GM23338 (cell line): Measurements from ENCODE around the gene GPR153. TPM values are rescaled to one million over a fixed set of nuclear protein-coding genes. Genes with fewer than 3 reads are reported as not detected.

Experiments
- ATAC-seq: fragments of 200-7000 bp; cut with Tn5 transposase; 3 replicates; pipeline ENCODE4 v1.9.1; 2020
- DNase-seq: peaks from one replicate; pipeline ENCODE4 v3.0.0-alpha.2; 2015; ENCODE audit warnings: low spot score
- H2AFZ ChIP-seq: fragments of 200-600 bp; sonication (generic); 2 replicates; pipeline ENCODE4 v1.8.0; 2016; ENCODE audit warnings: antibody characterized with exemption, mild to moderate bottlenecking, moderate library complexity
- H3F3A ChIP-seq: fragments of 200-600 bp; sonication (generic); replicated peaks from 2 replicates; pipeline ENCODE4 v1.8.0; 2017; ENCODE audit warnings: antibody characterized with exemption, mixed run types, low read depth
- H3K27ac ChIP-seq: fragments of 200-600 bp; sonication (generic); 2 replicates; pipeline ENCODE4 v1.6.1; 2016; ENCODE audit warnings: low read depth
- H3K27me3 ChIP-seq: fragments of 200-600 bp; sonication (generic); 2 replicates; pipeline ENCODE4 v1.8.0; 2016; ENCODE audit warnings: mild to moderate bottlenecking, mixed run types, moderate library complexity; ENCODE audit not compliant: insufficient read depth
- H3K36me3 ChIP-seq: fragments of 200-600 bp; sonication (generic); 2 replicates; pipeline ENCODE4 v1.8.0; 2016; ENCODE audit warnings: mild to moderate bottlenecking; ENCODE audit not compliant: insufficient read depth
- H3K4me1 ChIP-seq: fragments of 200-600 bp; sonication (generic); 2 replicates; pipeline ENCODE4 v1.8.0; 2016; ENCODE audit warnings: mild to moderate bottlenecking, moderate library complexity; ENCODE audit not compliant: insufficient read depth
- H3K4me2 ChIP-seq: fragments of 200-600 bp; sonication (generic); 2 replicates; pipeline ENCODE4 v1.7.1; 2017; ENCODE audit warnings: mixed run types
- H3K4me3 ChIP-seq: fragments of 200-600 bp; sonication (generic); 2 replicates; pipeline ENCODE4 v1.6.1; 2016; ENCODE audit warnings: mixed run types
- H3K79me2 ChIP-seq: fragments of 200-600 bp; sonication (generic); replicated peaks from 2 replicates; pipeline ENCODE4 v1.8.0; 2017; ENCODE audit warnings: mild to moderate bottlenecking; ENCODE audit not compliant: insufficient read depth
- H3K9me2 ChIP-seq: fragments of 200-600 bp; sonication (generic); 2 replicates; pipeline ENCODE4 v1.8.0; 2017; ENCODE audit not compliant: insufficient read depth
- H4K20me1 ChIP-seq: fragments of 200-600 bp; sonication (generic); replicated peaks from 2 replicates; pipeline ENCODE4 v1.8.0; 2017; ENCODE audit warnings: mild to moderate bottlenecking; ENCODE audit not compliant: insufficient read depth
- H3K27ac Mint-ChIP-seq: 2 replicates; pipeline ENCODE4 v1.8.0; 2020; ENCODE audit warnings: inconsistent platforms, mild to moderate bottlenecking, moderate library complexity, mixed read lengths
- H3K27me3 Mint-ChIP-seq: 3 replicates; pipeline ENCODE4 v1.8.0; 2022; ENCODE audit warnings: low read depth, mild to moderate bottlenecking, moderate library complexity, mixed read lengths, inconsistent platforms; ENCODE audit not compliant: insufficient read depth, poor library complexity
- H3K36me3 Mint-ChIP-seq: 3 replicates; pipeline ENCODE4 v1.8.0; 2021; ENCODE audit warnings: low read depth, mild to moderate bottlenecking, inconsistent platforms, moderate library complexity, mixed read lengths
- H3K4me1 Mint-ChIP-seq: 3 replicates; pipeline ENCODE4 v1.8.0; 2020; ENCODE audit warnings: mild to moderate bottlenecking, inconsistent platforms, mixed read lengths
- H3K4me3 Mint-ChIP-seq: 3 replicates; pipeline ENCODE4 v1.8.0; 2021; ENCODE audit warnings: moderate library complexity, mild to moderate bottlenecking, inconsistent platforms, mixed read lengths
- H3K9me3 Mint-ChIP-seq: 3 replicates; pipeline ENCODE4 v1.8.0; 2020; ENCODE audit warnings: moderate library complexity, mild to moderate bottlenecking, inconsistent platforms, mixed read lengths
- CREB1 ChIP-seq: fragments of 250-450 bp; sonication (Bioruptor Pico); IDR thresholded peaks from 2 replicates; pipeline ENCODE4 v1.5.0; 2020; ENCODE audit warnings: low read depth, mild to moderate bottlenecking, moderate library complexity
- EZH2 ChIP-seq: fragments of 200-600 bp; sonication (generic); IDR thresholded peaks from one replicate; pipeline ENCODE4 v1.8.0; 2017; ENCODE audit warnings: antibody characterized with exemption, mild to moderate bottlenecking, low read depth; ENCODE audit not compliant: unreplicated experiment
- EZH2phosphoT487 ChIP-seq: fragments of 200-600 bp; sonication (generic); IDR thresholded peaks from one replicate; pipeline ENCODE4 v1.8.1; 2018; ENCODE audit warnings: antibody characterized with exemption; ENCODE audit not compliant: unreplicated experiment
- POLR2AphosphoS5 ChIP-seq: IDR thresholded peaks from 2 replicates; pipeline ENCODE4 v1.6.1; 2016; ENCODE audit warnings: antibody characterized with exemption, low read depth
- STAT1 ChIP-seq: IDR thresholded peaks from one replicate; pipeline ENCODE4 v1.6.1; 2016; ENCODE audit warnings: antibody characterized with exemption; ENCODE audit not compliant: unreplicated experiment
- polyA plus RNA-seq: library from polyadenylated mRNA; unstranded; fragments of >200 nt; fragmentation: Nextera tagmentation; extraction: Ambion mirVana; gene quantifications from 2 replicates; pipeline ENCODE4 v1.2.1, GENCODE V29; 2016
- total RNA-seq: library from RNA; depleted of rRNA; stranded (reverse); fragments of >200 nt; shearing (Covaris generic); gene quantifications from 2 replicates; pipeline ENCODE4 v1.2.3, GENCODE V29; 2014
- TF ChIP-seq, protein P1 (sequence below): IDR thresholded peaks from one replicate; pipeline ENCODE4 v1.6.1; 2018; ENCODE audit warnings: antibody characterized with exemption; ENCODE audit not compliant: unreplicated experiment
- TF ChIP-seq, protein P2 (sequence below), 2 experiments: fragments of 200-600 bp in 1 of 2; sonication (generic) in 1 of 2; conservative IDR thresholded peaks; 2 replicates each; pipeline versions ENCODE4 v1.5.1 to v1.6.1; 2016 to 2017; ENCODE audit warnings: antibody characterized with exemption in 2 of 2, low read depth in 2 of 2, mild to moderate bottlenecking in 2 of 2, moderate library complexity in 1 of 2
- TF ChIP-seq, protein P3 (sequence below): IDR thresholded peaks from 2 replicates; pipeline ENCODE4 v1.6.1; 2016; ENCODE audit warnings: antibody characterized with exemption

Gene GPR153
- total and polyA plus RNA-seq, 2 experiments from 2014 or later = 1.3 to 9.0 TPM

DNA sequence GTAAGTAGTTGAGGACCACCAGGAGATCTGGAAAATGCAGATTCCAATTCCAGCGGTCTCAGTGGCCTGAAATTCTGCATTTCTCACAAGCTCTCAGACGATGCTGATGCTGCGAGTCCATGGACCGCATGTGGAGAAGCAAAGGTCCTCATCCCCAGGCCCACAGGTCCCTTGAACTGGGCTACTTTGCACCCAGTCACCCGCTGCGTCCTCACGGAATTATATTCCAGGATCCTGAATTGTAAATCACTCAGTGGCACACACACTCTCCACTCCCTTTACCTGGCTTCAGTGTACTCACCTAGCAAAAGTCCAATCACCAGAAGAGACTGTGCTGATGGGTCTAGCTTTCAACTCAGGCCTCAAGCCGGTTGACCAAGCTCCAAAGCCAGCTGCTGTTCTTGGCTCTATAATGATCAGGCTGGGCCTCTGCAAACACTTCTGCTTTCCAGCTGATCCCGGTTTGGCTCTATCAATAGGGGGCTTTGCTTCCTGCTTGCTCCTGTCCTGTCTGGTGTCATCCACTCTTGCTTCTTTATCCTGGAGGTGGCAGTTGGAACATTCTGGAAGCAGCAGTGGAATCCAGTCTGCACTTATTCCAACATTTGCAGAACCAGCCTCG, 60.6 kb downstream of the GPR153 start:
- peak overlapping the region; percentile 34; the same call in 1 of the 2 replicates for H2AFZ ChIP-seq
- H3K4me3 Mint-ChIP-seq = peak overlapping the region; percentile 88
- H3K4me1 Mint-ChIP-seq = peaks cover 35% of the 10 kb centered on the region
- H3K79me2 ChIP-seq = peaks cover 41% of the 10 kb centered on the region
- peaks cover 33% of the 10 kb centered on the region for H3K36me3 Mint-ChIP-seq
- no peaks in the 10 kb centered on the region for H3K9me2 ChIP-seq
- H3K9me3 Mint-ChIP-seq = no peaks in the 10 kb centered on the region
- DNase-seq (no peak), ATAC-seq (no peak)
- H3K36me3 ChIP-seq = peaks cover 30% of the 10 kb centered on the region
- peak overlapping the region; percentile 0 for H3K27ac ChIP-seq
- peaks cover under 1% of the 10 kb centered on the region; the same call in 1 of the 2 replicates for H3K27me3 ChIP-seq
- peaks cover 19% of the 10 kb centered on the region for H3K27me3 Mint-ChIP-seq
- TF ChIP-seq, protein P1, sequence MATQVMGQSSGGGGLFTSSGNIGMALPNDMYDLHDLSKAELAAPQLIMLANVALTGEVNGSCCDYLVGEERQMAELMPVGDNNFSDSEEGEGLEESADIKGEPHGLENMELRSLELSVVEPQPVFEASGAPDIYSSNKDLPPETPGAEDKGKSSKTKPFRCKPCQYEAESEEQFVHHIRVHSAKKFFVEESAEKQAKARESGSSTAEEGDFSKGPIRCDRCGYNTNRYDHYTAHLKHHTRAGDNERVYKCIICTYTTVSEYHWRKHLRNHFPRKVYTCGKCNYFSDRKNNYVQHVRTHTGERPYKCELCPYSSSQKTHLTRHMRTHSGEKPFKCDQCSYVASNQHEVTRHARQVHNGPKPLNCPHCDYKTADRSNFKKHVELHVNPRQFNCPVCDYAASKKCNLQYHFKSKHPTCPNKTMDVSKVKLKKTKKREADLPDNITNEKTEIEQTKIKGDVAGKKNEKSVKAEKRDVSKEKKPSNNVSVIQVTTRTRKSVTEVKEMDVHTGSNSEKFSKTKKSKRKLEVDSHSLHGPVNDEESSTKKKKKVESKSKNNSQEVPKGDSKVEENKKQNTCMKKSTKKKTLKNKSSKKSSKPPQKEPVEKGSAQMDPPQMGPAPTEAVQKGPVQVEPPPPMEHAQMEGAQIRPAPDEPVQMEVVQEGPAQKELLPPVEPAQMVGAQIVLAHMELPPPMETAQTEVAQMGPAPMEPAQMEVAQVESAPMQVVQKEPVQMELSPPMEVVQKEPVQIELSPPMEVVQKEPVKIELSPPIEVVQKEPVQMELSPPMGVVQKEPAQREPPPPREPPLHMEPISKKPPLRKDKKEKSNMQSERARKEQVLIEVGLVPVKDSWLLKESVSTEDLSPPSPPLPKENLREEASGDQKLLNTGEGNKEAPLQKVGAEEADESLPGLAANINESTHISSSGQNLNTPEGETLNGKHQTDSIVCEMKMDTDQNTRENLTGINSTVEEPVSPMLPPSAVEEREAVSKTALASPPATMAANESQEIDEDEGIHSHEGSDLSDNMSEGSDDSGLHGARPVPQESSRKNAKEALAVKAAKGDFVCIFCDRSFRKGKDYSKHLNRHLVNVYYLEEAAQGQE = no peak
- TF ChIP-seq STAT1 (no peak), POLR2AphosphoS5 (no peak), EZH2phosphoT487 (no peak), EZH2 (no peak), CREB1 (CRISPR knock-in tag) (no peak)
- TF ChIP-seq, protein P2, sequence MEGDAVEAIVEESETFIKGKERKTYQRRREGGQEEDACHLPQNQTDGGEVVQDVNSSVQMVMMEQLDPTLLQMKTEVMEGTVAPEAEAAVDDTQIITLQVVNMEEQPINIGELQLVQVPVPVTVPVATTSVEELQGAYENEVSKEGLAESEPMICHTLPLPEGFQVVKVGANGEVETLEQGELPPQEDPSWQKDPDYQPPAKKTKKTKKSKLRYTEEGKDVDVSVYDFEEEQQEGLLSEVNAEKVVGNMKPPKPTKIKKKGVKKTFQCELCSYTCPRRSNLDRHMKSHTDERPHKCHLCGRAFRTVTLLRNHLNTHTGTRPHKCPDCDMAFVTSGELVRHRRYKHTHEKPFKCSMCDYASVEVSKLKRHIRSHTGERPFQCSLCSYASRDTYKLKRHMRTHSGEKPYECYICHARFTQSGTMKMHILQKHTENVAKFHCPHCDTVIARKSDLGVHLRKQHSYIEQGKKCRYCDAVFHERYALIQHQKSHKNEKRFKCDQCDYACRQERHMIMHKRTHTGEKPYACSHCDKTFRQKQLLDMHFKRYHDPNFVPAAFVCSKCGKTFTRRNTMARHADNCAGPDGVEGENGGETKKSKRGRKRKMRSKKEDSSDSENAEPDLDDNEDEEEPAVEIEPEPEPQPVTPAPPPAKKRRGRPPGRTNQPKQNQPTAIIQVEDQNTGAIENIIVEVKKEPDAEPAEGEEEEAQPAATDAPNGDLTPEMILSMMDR (conservative IDR thresholded peaks at IDR 0.05; ENCODE audit: low read depth in 2 of 2) = no peak
- TF ChIP-seq, protein P3, sequence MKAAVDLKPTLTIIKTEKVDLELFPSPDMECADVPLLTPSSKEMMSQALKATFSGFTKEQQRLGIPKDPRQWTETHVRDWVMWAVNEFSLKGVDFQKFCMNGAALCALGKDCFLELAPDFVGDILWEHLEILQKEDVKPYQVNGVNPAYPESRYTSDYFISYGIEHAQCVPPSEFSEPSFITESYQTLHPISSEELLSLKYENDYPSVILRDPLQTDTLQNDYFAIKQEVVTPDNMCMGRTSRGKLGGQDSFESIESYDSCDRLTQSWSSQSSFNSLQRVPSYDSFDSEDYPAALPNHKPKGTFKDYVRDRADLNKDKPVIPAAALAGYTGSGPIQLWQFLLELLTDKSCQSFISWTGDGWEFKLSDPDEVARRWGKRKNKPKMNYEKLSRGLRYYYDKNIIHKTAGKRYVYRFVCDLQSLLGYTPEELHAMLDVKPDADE = no peak
- peak overlapping the region; percentile 89 for H3K4me3 ChIP-seq
- H3K4me1 ChIP-seq = peaks cover 24% of the 10 kb centered on the region
- H3K4me2 ChIP-seq = peak overlapping the region; percentile 73
- peaks cover 30% of the 10 kb centered on the region for H4K20me1 ChIP-seq
- peaks cover 19% of the 10 kb centered on the region for H3F3A ChIP-seq
- peak overlapping the region; percentile 99 for H3K27ac Mint-ChIP-seq
